SK-N-SH treated with all-trans-retinoic acid at 6 μM for 48 hours (cell line): Measurements from ENCODE around the gene AUTS2.
A peak's percentile ranks its signal among the peaks of the same experiment; 100 is the strongest.

ENCODE experiments used
- ATAC-seq: fragments of 200-7000 bp; cut with Tn5 transposase; 3 replicates; pipeline ENCODE4 v1.9.1; 2020; ENCODE audit warnings: mild to moderate bottlenecking, moderate library complexity
- ARNTL ChIP-seq: fragments of 450-650 bp; formaldehyde crosslinking; IDR thresholded peaks from 2 replicates; pipeline ENCODE4 v1.5.0; 2020; ENCODE audit warnings: low read depth, mild to moderate bottlenecking, moderate library complexity, borderline replicate concordance
- BACH2 ChIP-seq: fragments of 250-450 bp; sonication (Bioruptor Pico); IDR thresholded peaks from 2 replicates; pipeline ENCODE4 v1.9.0; 2021; ENCODE audit warnings: mild to moderate bottlenecking, borderline replicate concordance
- CREB5 ChIP-seq: fragments of 250-450 bp; sonication (Bioruptor Pico); IDR thresholded peaks from 2 replicates; pipeline ENCODE4 v1.5.1; 2020; ENCODE audit warnings: low read depth, mild to moderate bottlenecking, moderate library complexity
- CSDC2 ChIP-seq: fragments of 250-450 bp; sonication (Bioruptor Pico); IDR thresholded peaks from 2 replicates; pipeline ENCODE4 v1.5.0; 2020; ENCODE audit warnings: mild to moderate bottlenecking, moderate library complexity
- GLIS3 ChIP-seq: fragments of 250-450 bp; sonication (Bioruptor Pico); IDR thresholded peaks from 2 replicates; pipeline ENCODE4 v1.5.0; 2020; ENCODE audit warnings: mild to moderate bottlenecking, moderate library complexity
- ISL1 ChIP-seq: fragments of 250-450 bp; sonication (Bioruptor Pico); IDR thresholded peaks from 2 replicates; pipeline ENCODE4 v2.1.2; 2022; ENCODE audit warnings: mild to moderate bottlenecking, moderate library complexity
- OSR1 ChIP-seq: fragments of 250-450 bp; sonication (Bioruptor Pico); IDR thresholded peaks from 2 replicates; pipeline ENCODE4 v1.8.0; 2022; ENCODE audit warnings: moderate library complexity, mild to moderate bottlenecking, inconsistent platforms
- PATZ1 ChIP-seq: fragments of 250-450 bp; sonication (Bioruptor Pico); IDR thresholded peaks from 2 replicates; pipeline ENCODE4 v1.8.0; 2020; ENCODE audit warnings: mild to moderate bottlenecking, moderate library complexity, borderline replicate concordance
- POU6F1 ChIP-seq: fragments of 250-450 bp; sonication (Bioruptor Pico); IDR thresholded peaks from 2 replicates; pipeline ENCODE4 v1.8.0; 2021; ENCODE audit warnings: low read depth, mild to moderate bottlenecking, moderate library complexity, borderline replicate concordance
- SNAI2 ChIP-seq: fragments of 250-450 bp; sonication (Bioruptor Pico); IDR thresholded peaks from 2 replicates; pipeline ENCODE4 v1.5.0; 2020; ENCODE audit warnings: mild to moderate bottlenecking, moderate library complexity
- TCF4 ChIP-seq: fragments of 250-450 bp; sonication (Bioruptor Pico); IDR thresholded peaks from 2 replicates; pipeline ENCODE4 v1.8.0; 2021; ENCODE audit warnings: mild to moderate bottlenecking, moderate library complexity, borderline replicate concordance
- TOX ChIP-seq: fragments of 250-450 bp; sonication (Bioruptor Pico); IDR thresholded peaks from 2 replicates; pipeline ENCODE4 v1.8.0; 2021; ENCODE audit warnings: mild to moderate bottlenecking, moderate library complexity, borderline replicate concordance
- ZC3H10 ChIP-seq: fragments of 250-450 bp; sonication (Bioruptor Pico); IDR thresholded peaks from 2 replicates; pipeline ENCODE4 v1.5.1; 2021; ENCODE audit warnings: mild to moderate bottlenecking, moderate library complexity
- ZFP3 ChIP-seq: fragments of 250-450 bp; sonication (Bioruptor Pico); IDR thresholded peaks from 2 replicates; pipeline ENCODE4 v1.5.0; 2020; ENCODE audit warnings: mild to moderate bottlenecking, moderate library complexity
- ZFP30 ChIP-seq: fragments of 450-650 bp; formaldehyde crosslinking; IDR thresholded peaks from 2 replicates; pipeline ENCODE4 v1.5.0; 2022; ENCODE audit warnings: mild to moderate bottlenecking, moderate library complexity
- ZNF565 ChIP-seq: fragments of 450-650 bp; formaldehyde crosslinking; conservative IDR thresholded peaks from 2 replicates; pipeline ENCODE4 v1.5.0; 2020; ENCODE audit warnings: low read depth, mild to moderate bottlenecking, moderate library complexity
- ZNF8 ChIP-seq: fragments of 450-650 bp; formaldehyde crosslinking; IDR thresholded peaks from 2 replicates; pipeline ENCODE4 v1.5.0; 2020; ENCODE audit warnings: mild to moderate bottlenecking, moderate library complexity
- TF ChIP-seq, protein P1 (sequence below): fragments of 250-450 bp; sonication (Bioruptor Pico); IDR thresholded peaks from 2 replicates; pipeline ENCODE4 v1.5.0; 2020; ENCODE audit warnings: mild to moderate bottlenecking, moderate library complexity
- TF ChIP-seq, protein P2 (sequence below): fragments of 250-450 bp; sonication (Bioruptor Pico); IDR thresholded peaks from 2 replicates; pipeline ENCODE4 v1.5.1; 2021; ENCODE audit warnings: mild to moderate bottlenecking, moderate library complexity

The AUTS2 gene

DNA sequence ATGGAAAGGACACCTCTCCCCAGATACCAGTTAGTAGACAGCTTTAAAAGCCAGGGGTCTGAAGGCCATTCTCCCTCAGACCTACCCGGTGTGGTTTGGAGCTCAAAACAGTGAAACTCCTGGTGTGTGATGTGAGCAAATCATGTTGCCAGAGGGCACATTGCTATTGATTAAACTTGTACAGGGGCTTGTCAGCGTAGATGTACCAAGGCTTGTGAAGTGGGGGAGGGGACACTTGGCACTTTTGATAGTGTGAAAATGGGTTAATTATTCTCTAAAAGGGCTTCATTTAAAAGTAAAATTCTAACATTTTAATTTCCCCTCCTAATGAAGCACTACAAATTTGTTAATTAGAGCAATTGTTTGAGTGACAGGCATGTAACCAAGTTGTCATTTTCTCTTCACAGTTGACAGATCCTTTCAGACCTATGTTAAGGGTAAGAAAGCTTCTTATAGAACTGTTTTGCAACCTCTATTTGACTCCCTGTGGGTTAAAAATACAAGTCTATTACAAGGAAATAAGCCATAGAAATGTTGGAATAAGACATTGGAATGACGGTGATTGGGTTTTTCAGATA is 1176.8 kb downstream of the AUTS2 start (continued):
- no peak for TF ChIP-seq TCF4 (CRISPR knock-in tag)
- no peak for TF ChIP-seq ZNF8
- no peak for TF ChIP-seq ARNTL (CRISPR knock-in tag)
- TF ChIP-seq ISL1 (CRISPR knock-in tag) = no peak
- no peak for TF ChIP-seq GLIS3 (CRISPR knock-in tag)
- no peak for TF ChIP-seq SNAI2
- TF ChIP-seq OSR1 (CRISPR knock-in tag) = no peak

DNA sequence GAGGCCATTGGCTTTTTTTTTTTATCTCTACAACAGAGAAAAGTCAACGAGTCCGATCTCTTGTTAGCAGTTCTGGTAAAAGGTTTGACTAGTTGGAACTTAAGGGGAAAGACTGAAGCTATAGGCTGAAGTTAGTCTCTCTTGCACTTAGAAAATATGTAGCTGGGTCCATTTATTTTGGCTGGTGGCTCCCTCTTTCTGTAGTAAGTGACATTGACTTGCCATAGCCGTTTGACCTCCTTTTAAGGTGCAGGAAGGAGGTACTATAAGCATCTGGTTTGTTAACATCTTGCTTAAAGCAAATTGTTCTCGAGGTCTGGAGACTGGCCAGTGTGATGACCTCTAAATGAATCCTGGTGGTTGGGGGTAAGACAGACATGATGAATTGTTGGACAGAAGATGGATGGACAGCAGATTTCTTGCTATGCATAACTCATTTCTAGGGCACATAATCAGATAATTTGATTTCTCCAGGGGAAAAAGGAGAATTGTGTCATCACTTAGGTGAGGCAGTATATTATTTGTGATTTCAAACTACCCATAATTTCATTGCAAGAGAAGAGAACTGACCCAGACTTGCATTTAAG is 1177.4 kb downstream of the AUTS2 start:
- peak; percentile 85 for ATAC-seq
- TF ChIP-seq PATZ1 (CRISPR knock-in tag) = peak; percentile 61; the same call in 1 of the 2 replicates
- TF ChIP-seq, protein P1, sequence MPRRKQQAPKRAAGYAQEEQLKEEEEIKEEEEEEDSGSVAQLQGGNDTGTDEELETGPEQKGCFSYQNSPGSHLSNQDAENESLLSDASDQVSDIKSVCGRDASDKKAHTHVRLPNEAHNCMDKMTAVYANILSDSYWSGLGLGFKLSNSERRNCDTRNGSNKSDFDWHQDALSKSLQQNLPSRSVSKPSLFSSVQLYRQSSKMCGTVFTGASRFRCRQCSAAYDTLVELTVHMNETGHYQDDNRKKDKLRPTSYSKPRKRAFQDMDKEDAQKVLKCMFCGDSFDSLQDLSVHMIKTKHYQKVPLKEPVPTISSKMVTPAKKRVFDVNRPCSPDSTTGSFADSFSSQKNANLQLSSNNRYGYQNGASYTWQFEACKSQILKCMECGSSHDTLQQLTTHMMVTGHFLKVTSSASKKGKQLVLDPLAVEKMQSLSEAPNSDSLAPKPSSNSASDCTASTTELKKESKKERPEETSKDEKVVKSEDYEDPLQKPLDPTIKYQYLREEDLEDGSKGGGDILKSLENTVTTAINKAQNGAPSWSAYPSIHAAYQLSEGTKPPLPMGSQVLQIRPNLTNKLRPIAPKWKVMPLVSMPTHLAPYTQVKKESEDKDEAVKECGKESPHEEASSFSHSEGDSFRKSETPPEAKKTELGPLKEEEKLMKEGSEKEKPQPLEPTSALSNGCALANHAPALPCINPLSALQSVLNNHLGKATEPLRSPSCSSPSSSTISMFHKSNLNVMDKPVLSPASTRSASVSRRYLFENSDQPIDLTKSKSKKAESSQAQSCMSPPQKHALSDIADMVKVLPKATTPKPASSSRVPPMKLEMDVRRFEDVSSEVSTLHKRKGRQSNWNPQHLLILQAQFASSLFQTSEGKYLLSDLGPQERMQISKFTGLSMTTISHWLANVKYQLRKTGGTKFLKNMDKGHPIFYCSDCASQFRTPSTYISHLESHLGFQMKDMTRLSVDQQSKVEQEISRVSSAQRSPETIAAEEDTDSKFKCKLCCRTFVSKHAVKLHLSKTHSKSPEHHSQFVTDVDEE (CRISPR knock-in tag) = peak; percentile 31; the same call in 1 of the 2 replicates
- no peak for TF ChIP-seq TOX (CRISPR knock-in tag)
- TF ChIP-seq CREB5 (CRISPR knock-in tag) = peak; percentile 62; the same call in 1 of the 2 replicates
- peak; percentile 69; the same call in 1 of the 2 replicates for TF ChIP-seq CSDC2 (CRISPR knock-in tag)
- peak; percentile 17; the same call in 1 of the 2 replicates for TF ChIP-seq ZFP3 (CRISPR knock-in tag)
- TF ChIP-seq ISL1 (CRISPR knock-in tag) = peak; percentile 81
- no peak for TF ChIP-seq BACH2
- peak; percentile 68; the same call in 1 of the 2 replicates for TF ChIP-seq ZC3H10

DNA sequence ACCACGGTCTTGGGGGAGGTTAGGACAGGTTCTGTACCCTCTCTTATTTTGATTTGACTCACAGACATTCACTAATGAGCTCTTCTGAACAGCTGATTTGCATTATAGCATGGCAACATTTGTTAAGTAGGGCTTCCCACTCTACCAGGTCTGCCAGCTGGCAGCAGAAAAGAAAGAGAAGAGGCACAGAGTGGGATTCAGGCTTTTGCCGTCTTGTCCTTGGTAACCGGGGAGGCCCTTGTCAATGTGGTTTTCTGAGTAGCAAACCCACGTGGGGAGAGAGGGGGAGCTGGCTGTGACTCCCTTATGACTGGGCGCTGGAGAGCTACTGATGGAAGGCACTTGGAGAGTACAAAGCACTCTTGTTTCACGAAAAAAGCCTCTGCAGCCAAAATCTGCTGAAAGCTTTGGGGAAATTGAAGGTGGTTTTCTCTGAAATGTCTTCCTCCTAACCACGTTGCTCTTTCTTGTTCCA is 1178.4 kb downstream of the AUTS2 start:
- peak; percentile 8; the same call in 1 of the 3 replicates for ATAC-seq
- no peak for TF ChIP-seq ISL1 (CRISPR knock-in tag)
- TF ChIP-seq ZC3H10 = no peak
- no peak for TF ChIP-seq CREB5 (CRISPR knock-in tag)
- TF ChIP-seq SNAI2 = no peak
- no peak for TF ChIP-seq CSDC2 (CRISPR knock-in tag)
- no peak for TF ChIP-seq PATZ1 (CRISPR knock-in tag)
- TF ChIP-seq BACH2 = no peak
- no peak for TF ChIP-seq ZNF565 (CRISPR knock-in tag)
- TF ChIP-seq GLIS3 (CRISPR knock-in tag) = no peak
- TF ChIP-seq TCF4 (CRISPR knock-in tag) = no peak
- no peak for TF ChIP-seq ARNTL (CRISPR knock-in tag)
- TF ChIP-seq TOX (CRISPR knock-in tag) = no peak
- TF ChIP-seq POU6F1 (CRISPR knock-in tag) = no peak
- TF ChIP-seq, protein P2, sequence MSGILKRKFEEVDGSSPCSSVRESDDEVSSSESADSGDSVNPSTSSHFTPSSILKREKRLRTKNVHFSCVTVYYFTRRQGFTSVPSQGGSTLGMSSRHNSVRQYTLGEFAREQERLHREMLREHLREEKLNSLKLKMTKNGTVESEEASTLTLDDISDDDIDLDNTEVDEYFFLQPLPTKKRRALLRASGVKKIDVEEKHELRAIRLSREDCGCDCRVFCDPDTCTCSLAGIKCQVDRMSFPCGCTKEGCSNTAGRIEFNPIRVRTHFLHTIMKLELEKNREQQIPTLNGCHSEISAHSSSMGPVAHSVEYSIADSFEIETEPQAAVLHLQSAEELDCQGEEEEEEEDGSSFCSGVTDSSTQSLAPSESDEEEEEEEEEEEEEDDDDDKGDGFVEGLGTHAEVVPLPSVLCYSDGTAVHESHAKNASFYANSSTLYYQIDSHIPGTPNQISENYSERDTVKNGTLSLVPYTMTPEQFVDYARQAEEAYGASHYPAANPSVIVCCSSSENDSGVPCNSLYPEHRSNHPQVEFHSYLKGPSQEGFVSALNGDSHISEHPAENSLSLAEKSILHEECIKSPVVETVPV (CRISPR knock-in tag) = no peak
- TF ChIP-seq ZFP30 (CRISPR knock-in tag) = no peak
- TF ChIP-seq, protein P1 (CRISPR knock-in tag) = no peak
- TF ChIP-seq ZFP3 (CRISPR knock-in tag) = no peak
